Measurements from ENCODE around the gene PHTF2.
"Not testable (repeated sequence)": the region's sequence is repeated elsewhere in the genome, so short reads cannot be mapped to it uniquely, and the experiment has no call there.

PHTF2 gene

DNA sequence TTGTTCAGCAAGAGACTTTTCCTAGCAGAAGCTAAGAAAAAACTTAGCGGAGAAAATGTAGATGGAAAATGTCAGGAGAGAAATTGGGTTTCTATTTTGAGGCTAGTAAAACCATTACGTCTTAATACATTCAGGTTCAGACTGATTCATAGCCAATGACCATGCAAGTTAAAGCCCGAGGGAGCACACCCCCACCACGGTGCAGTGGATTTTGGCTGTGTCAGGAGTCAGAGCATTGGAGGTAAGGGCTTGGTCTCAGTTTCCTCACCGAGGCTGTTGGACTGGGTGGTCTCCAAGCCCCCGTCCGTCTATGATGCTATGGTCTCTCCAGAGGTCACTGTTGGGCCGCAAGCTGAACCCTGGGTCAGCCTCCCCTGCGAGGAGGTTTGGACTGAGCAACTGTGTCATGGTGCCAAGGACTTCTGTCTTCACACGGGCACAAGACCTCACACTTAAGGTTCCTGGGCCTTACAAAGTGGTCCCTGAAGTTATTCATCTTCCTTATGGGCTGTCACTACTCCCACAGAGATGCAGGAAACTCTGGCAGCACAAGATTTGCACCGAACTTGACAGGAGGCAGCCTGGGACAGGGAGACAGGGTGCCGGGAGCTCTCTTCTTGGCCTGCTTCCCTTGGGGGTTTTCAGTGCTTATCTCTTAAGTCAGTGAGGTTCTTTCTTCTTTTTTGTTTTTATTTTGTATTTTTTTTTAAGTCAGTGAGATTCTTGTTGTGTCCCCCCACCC is 186.8 kb downstream of the PHTF2 start:
- no peak for DNase-seq

DNA sequence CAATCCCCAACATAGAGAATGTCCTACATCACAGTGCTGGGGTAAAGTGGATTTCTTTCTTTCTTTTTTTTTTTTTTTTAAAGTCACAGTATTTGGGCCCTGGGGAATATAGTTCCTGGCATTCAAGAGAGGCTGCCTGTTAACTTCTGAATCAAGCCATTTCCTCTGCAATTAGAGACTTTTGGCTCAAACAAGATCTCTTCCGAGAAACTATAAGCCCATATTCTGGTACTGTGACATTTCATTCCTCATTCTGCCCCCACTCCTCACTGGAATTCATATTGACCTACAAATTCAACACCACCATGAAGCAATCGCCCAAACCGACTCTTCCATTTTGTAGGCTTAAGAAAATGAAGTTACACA is 187.4 kb downstream of the PHTF2 start:
- DNase-seq, result no peak

GRCh38 chr7:77989981-77990566 is 191.5 kb downstream of the PHTF2 start:
- no peak for DNase-seq

GRCh38 chr7:77991656-77992055 is 193.1 kb downstream of the PHTF2 start:
- no peak for DNase-seq

DNA sequence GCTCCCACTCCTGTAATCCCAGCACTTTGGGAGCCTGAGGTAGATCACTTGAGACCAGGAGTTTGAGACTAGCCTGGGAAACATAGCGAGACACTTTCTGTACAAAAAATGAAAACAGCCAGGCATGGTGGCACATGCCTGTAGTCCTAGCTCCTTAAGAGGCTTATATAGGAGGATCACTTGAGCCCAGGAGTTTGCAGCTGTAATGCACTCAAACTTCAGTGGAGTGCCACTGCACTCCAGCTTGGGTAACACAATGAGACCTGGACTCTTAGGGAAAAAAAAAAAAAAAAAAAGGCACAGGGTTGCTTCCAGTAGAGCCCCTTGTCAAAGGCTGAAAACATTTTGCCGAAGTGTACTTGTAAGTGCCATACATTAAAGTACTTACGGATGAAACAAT is 195.3 kb downstream of the PHTF2 start:
- DNase-seq, result no peak

DNA sequence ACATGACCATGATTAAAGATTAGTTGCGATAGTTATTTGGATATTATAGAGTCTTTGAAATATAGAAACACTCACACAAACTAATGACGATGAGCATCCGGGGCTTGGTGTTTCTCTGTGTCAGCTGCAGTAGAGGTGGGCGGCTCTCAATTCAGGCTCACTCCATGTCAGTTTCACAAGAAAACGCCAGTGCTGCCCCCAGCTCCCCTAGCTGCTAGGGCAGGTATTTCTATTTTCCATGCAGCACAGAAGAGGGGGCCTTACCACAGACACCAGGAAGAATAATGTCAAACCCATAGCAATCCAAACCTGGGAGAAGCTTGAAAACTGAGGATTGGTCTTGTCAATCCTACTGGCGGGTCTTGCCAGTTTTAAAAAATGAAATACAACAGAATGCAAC is 197.1 kb downstream of the PHTF2 start:
- no peak for DNase-seq

DNA sequence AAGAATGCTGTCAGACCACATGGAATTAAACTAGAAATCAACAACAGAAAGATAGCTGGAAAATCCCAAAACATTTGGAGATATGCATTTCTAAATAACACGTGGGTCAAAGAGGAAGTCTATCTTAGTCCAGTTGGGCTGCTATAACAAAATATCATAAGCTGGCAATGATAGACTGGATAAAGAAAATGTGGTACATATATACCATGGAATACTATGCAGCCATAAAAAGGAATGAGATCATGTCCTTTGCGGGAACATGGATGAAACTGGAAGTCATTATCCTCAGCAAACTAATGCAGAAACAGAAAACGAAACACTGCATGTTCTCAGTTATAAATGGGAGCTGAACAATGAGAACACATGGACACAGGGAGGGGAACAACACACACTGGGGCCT is 200.6 kb downstream of the PHTF2 start:
- DNase-seq, result not testable (repeated sequence)

- DNase-seq, result no peak
Observed at GRCh38 chr7:78002021-78002420, 203.4 kb downstream of the PHTF2 start.

- no peak for DNase-seq
Observed at GRCh38 chr7:78002715-78003114, 204.1 kb downstream of the PHTF2 start.

GRCh38 chr7:78006063-78006755 is 207.6 kb downstream of the PHTF2 start:
- DNase-seq, result no peak

All from anterior cingulate cortex (tissue), 58 donors.